Panc1 (cell line): ENCODE data around the gene TPT1. TPM values are rescaled to one million over a fixed set of nuclear protein-coding genes. Genes with fewer than 3 reads are reported as not detected.
"Not testable (repeated sequence)": the region's sequence is repeated elsewhere in the genome, so short reads cannot be mapped to it uniquely, and the experiment has no call there.

ENCODE experiments used
- ATAC-seq: fragments of 200-7000 bp; cut with Tn5 transposase; 2 replicates; pipeline ENCODE4 v1.9.1; 2020; ENCODE audit warnings: mild to moderate bottlenecking, moderate library complexity
- BruUV-seq: library from RNA; stranded (reverse); fragments of 400-500 nt; replicated peaks from 2 replicates; lab custom pipeline; 2021; lab: Mats Ljungman, UMichigan
- CTCF ChIA-PET: fragments of 300-600 bp; sonication (Branson Sonifier 250); formaldehyde crosslinking; loops from one replicate; lab custom pipeline; 2022; ENCODE audit warnings: antibody characterized with exemption; lab: Charles Lee
- POLR2A ChIA-PET: fragments of 300-600 bp; sonication (Branson Sonifier 250); formaldehyde crosslinking; loops from one replicate; lab custom pipeline; 2022; ENCODE audit warnings: antibody characterized with exemption; lab: Charles Lee
- DNase-seq: peaks from one replicate; pipeline ENCODE4 v3.0.0-alpha.2; 2010; ENCODE audit warnings: low read depth, low spot score
- H3K27ac ChIP-seq: 2 replicates; pipeline ENCODE4 v1.5.1; 2011; ENCODE audit warnings: mild to moderate bottlenecking, low read length, inconsistent platforms
- H3K27me3 ChIP-seq: fragments of 200-500 bp; sonication (Bioruptor generic); 2 replicates; pipeline ENCODE4 v1.6.0; 2014; ENCODE audit warnings: low read length, inconsistent platforms; ENCODE audit not compliant: control insufficient read depth, insufficient read depth
- H3K36me3 ChIP-seq: fragments of 200-500 bp; sonication (Bioruptor generic); 2 replicates; pipeline ENCODE4 v1.5.1; 2014; ENCODE audit warnings: inconsistent platforms, mild to moderate bottlenecking, low read length, moderate library complexity; ENCODE audit not compliant: control insufficient read depth, insufficient read depth
- H3K4me1 ChIP-seq: 2 replicates; pipeline ENCODE4 v1.5.1; 2011; ENCODE audit warnings: inconsistent platforms, mild to moderate bottlenecking, low read length, moderate library complexity; ENCODE audit not compliant: control insufficient read depth, insufficient read depth
- H3K4me3 ChIP-seq, 2 experiments: 2 replicates each; pipeline ENCODE4 v1.5.1; 2011 to 2012; ENCODE audit warnings: low read depth in 2 of 2, low read length in 2 of 2, mild to moderate bottlenecking in 2 of 2, inconsistent platforms in 1 of 2, moderate library complexity in 1 of 2
- H3K9me3 ChIP-seq: fragments of 200-500 bp; sonication (Bioruptor generic); 2 replicates; pipeline ENCODE4 v1.5.1; 2014; ENCODE audit warnings: low read depth, mild to moderate bottlenecking, inconsistent platforms, low read length, moderate library complexity; ENCODE audit not compliant: control insufficient read depth, insufficient read depth
- CTCF ChIP-seq: fragments of 450-650 bp; IDR thresholded peaks from 2 replicates; pipeline ENCODE4 v1.5.1; 2017; ENCODE audit warnings: mild to moderate bottlenecking
- POLR2AphosphoS5 ChIP-seq: IDR thresholded peaks from 2 replicates; pipeline ENCODE4 v1.6.1; 2012; ENCODE audit warnings: mild to moderate bottlenecking, low read depth, low read length, moderate library complexity
- REST ChIP-seq, 2 experiments: IDR thresholded peaks; 2 replicates each; pipeline ENCODE4 v1.6.1; 2011 to 2012; ENCODE audit warnings: low read depth in 2 of 2, control low read depth in 1 of 2, low read length in 1 of 2, mild to moderate bottlenecking in 1 of 2, moderate library complexity in 1 of 2; ENCODE audit not compliant: insufficient read depth in 1 of 2
- SIN3A ChIP-seq: IDR thresholded peaks from 2 replicates; pipeline ENCODE4 v1.6.1; 2012; ENCODE audit warnings: low read depth, mild to moderate bottlenecking, low read length, moderate library complexity, borderline replicate concordance; ENCODE audit not compliant: insufficient read depth
- TCF7L2 ChIP-seq: IDR thresholded peaks from 2 replicates; pipeline ENCODE4 v1.6.1; 2011; ENCODE audit warnings: mild to moderate bottlenecking, low read depth, low read length, inconsistent platforms
- in situ Hi-C: cut with HindIII; loops from 2 replicates; pipeline ENCODE4 v1.10.0; 2016; ENCODE audit warnings: low sequenced_read_pairs, low pct_unique_long_range_greater_than_20kb
- intact Hi-C: fragments of 100-400 bp; cut with micrococcal nuclease; formaldehyde crosslinking; loops from one replicate; pipeline ENCODE4 v1.10.0; 2022; ENCODE audit not compliant: unreplicated experiment
- total RNA-seq: library from RNA; stranded (reverse); gene quantifications from one replicate; pipeline ENCODE4 v1.2.1, GENCODE V29; 2021; ENCODE audit not compliant: unreplicated experiment

TPT1 gene
- total RNA-seq, 1 experiment from 2014 or later: 939 TPM

GRCh38 chr13:45350152-45350551 is 9.2 kb upstream of the TPT1 start:
- ATAC-seq (no peak), DNase-seq (no peak)
- in situ Hi-C loops (no loop called here), intact Hi-C loops (no loop called here)
- no peaks in the 10 kb centered on the region; the same call in 1 of the 2 replicates for H3K36me3 ChIP-seq
- CTCF ChIA-PET: no interaction called here
- POLR2A ChIA-PET: interaction anchor here (0.6 kb wide), 1 partner anchor 10 kb away, joined by 5 read pairs; no protein-coding TSS in a partner anchor
- no peaks in the 10 kb centered on the region for H3K27me3 ChIP-seq
- no peaks in the 10 kb centered on the region for H3K4me1 ChIP-seq
- no peak overlapping the region for H3K4me3 ChIP-seq
- no peak overlapping the region for H3K27ac ChIP-seq
- TF ChIP-seq CTCF (no peak), TCF7L2 (no peak), SIN3A (no peak), REST (IDR thresholded peaks at IDR 0.05; ENCODE audit: insufficient read depth in 1 of 2, low read depth in 2 of 2, low read length in 1 of 2) (no peak), POLR2AphosphoS5 (no peak)
- no peaks in the 10 kb centered on the region for H3K9me3 ChIP-seq
- no TSS peak for BruUV-seq

- POLR2A ChIA-PET: no interaction called here
- CTCF ChIA-PET: no interaction called here
- no peak for TF ChIP-seq POLR2AphosphoS5
- no peak for TF ChIP-seq TCF7L2
- TF ChIP-seq REST (IDR thresholded peaks at IDR 0.05; ENCODE audit: insufficient read depth in 1 of 2, low read depth in 2 of 2, low read length in 1 of 2): no peak
- TF ChIP-seq SIN3A: no peak
- no peaks in the 10 kb centered on the region for H3K27me3 ChIP-seq
- in situ Hi-C loops (no loop called here), intact Hi-C loops (no loop called here)
- H3K4me1 ChIP-seq: no peaks in the 10 kb centered on the region
- H3K27ac ChIP-seq: no peak overlapping the region
- no peaks in the 10 kb centered on the region for H3K9me3 ChIP-seq
- no peak for DNase-seq
- BruUV-seq: no TSS peak
- no peak overlapping the region for H3K4me3 ChIP-seq
- H3K36me3 ChIP-seq: no peaks in the 10 kb centered on the region; the same call in 1 of the 2 replicates
- ATAC-seq: no peak
Measured at GRCh38 chr13:45349438-45349837, 8.5 kb upstream of the TPT1 start.

- H3K9me3 ChIP-seq, DNase-seq, H3K27ac ChIP-seq, BruUV-seq, POLR2A ChIA-PET, H3K4me3 ChIP-seq, H3K4me1 ChIP-seq, CTCF ChIA-PET, in situ Hi-C loops, ATAC-seq, H3K27me3 ChIP-seq, intact Hi-C loops: not testable (repeated sequence)
- H3K36me3 ChIP-seq: peaks cover 16% of the 10 kb centered on the region
Measured at GRCh38 chr13:45344064-45344463, 3.1 kb upstream of the TPT1 start.

- intact Hi-C loops, BruUV-seq, DNase-seq, ATAC-seq, H3K9me3 ChIP-seq, H3K27ac ChIP-seq, H3K27me3 ChIP-seq, H3K4me3 ChIP-seq, CTCF ChIA-PET, in situ Hi-C loops: not testable (repeated sequence)
- POLR2A ChIA-PET: interaction anchor here (0.6 to 0.7 kb wide), 2 partner anchors 21 to 56 kb away, joined by 4 to 5 read pairs; no protein-coding TSS in a partner anchor
- Histone ChIP-seq H3K36me3 (peaks cover 25% of the 10 kb centered on the region), H3K4me1 (peaks cover 10% of the 10 kb centered on the region)
Measured at GRCh38 chr13:45343102-45343501, 2.1 kb upstream of the TPT1 start.
